GM23338 (cell line): ENCODE data around the gene OSER1. TPM values are rescaled to one million over a fixed set of nuclear protein-coding genes. Genes with fewer than 3 reads are reported as not detected.

Experiments
- ATAC-seq: fragments of 200-7000 bp; cut with Tn5 transposase; 3 replicates; pipeline ENCODE4 v1.9.1; 2020
- DNase-seq: peaks from one replicate; pipeline ENCODE4 v3.0.0-alpha.2; 2015; ENCODE audit warnings: low spot score
- H2AFZ ChIP-seq: fragments of 200-600 bp; sonication (generic); 2 replicates; pipeline ENCODE4 v1.8.0; 2016; ENCODE audit warnings: antibody characterized with exemption, mild to moderate bottlenecking, moderate library complexity
- H3F3A ChIP-seq: fragments of 200-600 bp; sonication (generic); replicated peaks from 2 replicates; pipeline ENCODE4 v1.8.0; 2017; ENCODE audit warnings: antibody characterized with exemption, mixed run types, low read depth
- H3K27ac ChIP-seq: fragments of 200-600 bp; sonication (generic); 2 replicates; pipeline ENCODE4 v1.6.1; 2016; ENCODE audit warnings: low read depth
- H3K27me3 ChIP-seq: fragments of 200-600 bp; sonication (generic); 2 replicates; pipeline ENCODE4 v1.8.0; 2016; ENCODE audit warnings: mild to moderate bottlenecking, mixed run types, moderate library complexity; ENCODE audit not compliant: insufficient read depth
- H3K36me3 ChIP-seq: fragments of 200-600 bp; sonication (generic); 2 replicates; pipeline ENCODE4 v1.8.0; 2016; ENCODE audit warnings: mild to moderate bottlenecking; ENCODE audit not compliant: insufficient read depth
- H3K4me1 ChIP-seq: fragments of 200-600 bp; sonication (generic); 2 replicates; pipeline ENCODE4 v1.8.0; 2016; ENCODE audit warnings: mild to moderate bottlenecking, moderate library complexity; ENCODE audit not compliant: insufficient read depth
- H3K4me2 ChIP-seq: fragments of 200-600 bp; sonication (generic); 2 replicates; pipeline ENCODE4 v1.7.1; 2017; ENCODE audit warnings: mixed run types
- H3K4me3 ChIP-seq: fragments of 200-600 bp; sonication (generic); 2 replicates; pipeline ENCODE4 v1.6.1; 2016; ENCODE audit warnings: mixed run types
- H3K79me2 ChIP-seq: fragments of 200-600 bp; sonication (generic); replicated peaks from 2 replicates; pipeline ENCODE4 v1.8.0; 2017; ENCODE audit warnings: mild to moderate bottlenecking; ENCODE audit not compliant: insufficient read depth
- H3K9me2 ChIP-seq: fragments of 200-600 bp; sonication (generic); 2 replicates; pipeline ENCODE4 v1.8.0; 2017; ENCODE audit not compliant: insufficient read depth
- H4K20me1 ChIP-seq: fragments of 200-600 bp; sonication (generic); replicated peaks from 2 replicates; pipeline ENCODE4 v1.8.0; 2017; ENCODE audit warnings: mild to moderate bottlenecking; ENCODE audit not compliant: insufficient read depth
- H3K27ac Mint-ChIP-seq: 2 replicates; pipeline ENCODE4 v1.8.0; 2020; ENCODE audit warnings: inconsistent platforms, mild to moderate bottlenecking, moderate library complexity, mixed read lengths
- H3K27me3 Mint-ChIP-seq: 3 replicates; pipeline ENCODE4 v1.8.0; 2022; ENCODE audit warnings: low read depth, mild to moderate bottlenecking, moderate library complexity, mixed read lengths, inconsistent platforms; ENCODE audit not compliant: insufficient read depth, poor library complexity
- H3K36me3 Mint-ChIP-seq: 3 replicates; pipeline ENCODE4 v1.8.0; 2021; ENCODE audit warnings: low read depth, mild to moderate bottlenecking, inconsistent platforms, moderate library complexity, mixed read lengths
- H3K4me1 Mint-ChIP-seq: 3 replicates; pipeline ENCODE4 v1.8.0; 2020; ENCODE audit warnings: mild to moderate bottlenecking, inconsistent platforms, mixed read lengths
- H3K4me3 Mint-ChIP-seq: 3 replicates; pipeline ENCODE4 v1.8.0; 2021; ENCODE audit warnings: moderate library complexity, mild to moderate bottlenecking, inconsistent platforms, mixed read lengths
- H3K9me3 Mint-ChIP-seq: 3 replicates; pipeline ENCODE4 v1.8.0; 2020; ENCODE audit warnings: moderate library complexity, mild to moderate bottlenecking, inconsistent platforms, mixed read lengths
- CREB1 ChIP-seq: fragments of 250-450 bp; sonication (Bioruptor Pico); IDR thresholded peaks from 2 replicates; pipeline ENCODE4 v1.5.0; 2020; ENCODE audit warnings: low read depth, mild to moderate bottlenecking, moderate library complexity
- EZH2 ChIP-seq: fragments of 200-600 bp; sonication (generic); IDR thresholded peaks from one replicate; pipeline ENCODE4 v1.8.0; 2017; ENCODE audit warnings: antibody characterized with exemption, mild to moderate bottlenecking, low read depth; ENCODE audit not compliant: unreplicated experiment
- EZH2phosphoT487 ChIP-seq: fragments of 200-600 bp; sonication (generic); IDR thresholded peaks from one replicate; pipeline ENCODE4 v1.8.1; 2018; ENCODE audit warnings: antibody characterized with exemption; ENCODE audit not compliant: unreplicated experiment
- NANOG ChIP-seq: IDR thresholded peaks from 2 replicates; pipeline ENCODE4 v1.6.1; 2016; ENCODE audit warnings: antibody characterized with exemption, borderline replicate concordance
- STAT1 ChIP-seq: IDR thresholded peaks from one replicate; pipeline ENCODE4 v1.6.1; 2016; ENCODE audit warnings: antibody characterized with exemption; ENCODE audit not compliant: unreplicated experiment
- ZNF331 ChIP-seq: fragments of 250-450 bp; sonication (Bioruptor Pico); IDR thresholded peaks from 2 replicates; pipeline ENCODE4 v1.5.0; 2020; ENCODE audit warnings: low read depth, mild to moderate bottlenecking, moderate library complexity
- polyA plus RNA-seq: library from polyadenylated mRNA; unstranded; fragments of >200 nt; fragmentation: Nextera tagmentation; extraction: Ambion mirVana; gene quantifications from 2 replicates; pipeline ENCODE4 v1.2.1, GENCODE V29; 2016
- total RNA-seq: library from RNA; depleted of rRNA; stranded (reverse); fragments of >200 nt; shearing (Covaris generic); gene quantifications from 2 replicates; pipeline ENCODE4 v1.2.3, GENCODE V29; 2014
- TF ChIP-seq, protein P1 (sequence below): IDR thresholded peaks from 2 replicates; pipeline ENCODE4 v1.6.1; 2016; ENCODE audit warnings: antibody characterized with exemption
- TF ChIP-seq, protein P2 (sequence below), 2 experiments: fragments of 200-600 bp in 1 of 2; sonication (generic) in 1 of 2; conservative IDR thresholded peaks; 2 replicates each; pipeline versions ENCODE4 v1.5.1 to v1.6.1; 2016 to 2017; ENCODE audit warnings: antibody characterized with exemption in 2 of 2, low read depth in 2 of 2, mild to moderate bottlenecking in 2 of 2, moderate library complexity in 1 of 2

The OSER1 gene
- total and polyA plus RNA-seq, 2 experiments from 2014 or later: 25.2 to 31.1 TPM

GRCh38 chr20:44235702-44236101, 25.1 kb upstream of the OSER1 start:
- Histone ChIP-seq H3K4me2 (no peak overlapping the region), H3K9me2 (no peaks in the 10 kb centered on the region; the same call in 1 of the 2 replicates), H3K4me1 (peaks cover 10% of the 10 kb centered on the region), H3K27me3 (no peaks in the 10 kb centered on the region), H3K79me2 (no peaks in the 10 kb centered on the region), H3K27ac (no peak overlapping the region), H4K20me1 (no peaks in the 10 kb centered on the region), H3K36me3 (no peaks in the 10 kb centered on the region), H2AFZ (no peak overlapping the region), H3F3A (no peaks in the 10 kb centered on the region), H3K4me3 (no peak overlapping the region)
- peaks cover 17% of the 10 kb centered on the region for H3K4me1 Mint-ChIP-seq
- TF ChIP-seq CREB1 (CRISPR knock-in tag) (no peak), NANOG (no peak), STAT1 (no peak)
- ATAC-seq (no peak), DNase-seq (no peak)
- H3K4me3 Mint-ChIP-seq: no peak overlapping the region
- peaks cover 3% of the 10 kb centered on the region; the same call in 2 of the 3 replicates for H3K9me3 Mint-ChIP-seq
- H3K27ac Mint-ChIP-seq: no peak overlapping the region
- no peaks in the 10 kb centered on the region; the same call in 2 of the 3 replicates for H3K36me3 Mint-ChIP-seq
- H3K27me3 Mint-ChIP-seq: peaks cover 8% of the 10 kb centered on the region

DNA sequence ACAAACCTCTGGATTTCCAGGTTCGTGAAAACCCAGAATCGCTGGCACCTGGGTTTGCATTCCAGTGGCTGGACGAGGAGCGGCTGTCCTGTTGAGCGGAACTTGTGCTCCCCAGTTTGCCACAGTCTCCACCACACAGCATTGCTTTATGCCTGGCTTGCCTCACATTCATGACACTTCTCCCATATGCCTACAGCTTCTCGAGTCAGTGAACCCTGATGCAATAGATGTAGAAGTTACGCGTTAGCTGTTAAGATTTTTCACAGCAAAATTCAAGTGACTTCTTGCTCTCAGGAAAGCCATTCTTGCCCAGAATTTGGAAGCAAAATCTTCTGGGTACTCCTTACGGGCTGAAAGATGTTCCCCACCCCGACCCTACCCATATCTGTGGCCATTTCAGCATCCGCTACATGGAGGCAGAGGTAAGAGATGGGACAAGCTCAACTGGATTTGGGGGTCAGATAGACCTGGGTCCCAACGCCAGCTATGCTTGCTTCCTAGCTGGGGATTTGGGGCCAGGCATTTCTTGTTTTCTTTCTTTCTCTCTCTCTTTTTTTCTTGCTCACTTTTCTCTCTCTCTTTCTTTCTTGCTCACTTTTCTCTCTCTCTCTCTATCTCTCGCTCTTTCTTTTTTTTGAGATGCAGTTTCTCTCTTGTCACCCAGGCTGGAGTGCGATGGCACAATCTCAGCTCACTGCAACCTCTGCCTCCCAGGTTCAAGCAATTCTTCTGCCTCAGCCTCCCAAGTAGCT, 24.2 kb upstream of the OSER1 start:
- Histone ChIP-seq H3K36me3 (no peaks in the 10 kb centered on the region), H3K79me2 (no peaks in the 10 kb centered on the region), H3K4me3 (no peak overlapping the region), H3K27ac (0 out of 2 replicates have a peak overlapping the region, but pooled peaks have one; percentile 20), H2AFZ (peak overlapping the region; percentile 76; the same call in 1 of the 2 replicates), H3F3A (no peaks in the 10 kb centered on the region), H3K27me3 (no peaks in the 10 kb centered on the region), H4K20me1 (no peaks in the 10 kb centered on the region), H3K9me2 (no peaks in the 10 kb centered on the region; the same call in 1 of the 2 replicates), H3K4me2 (no peak overlapping the region), H3K4me1 (peaks cover 10% of the 10 kb centered on the region)
- peaks cover 17% of the 10 kb centered on the region for H3K4me1 Mint-ChIP-seq
- H3K9me3 Mint-ChIP-seq: peaks cover 3% of the 10 kb centered on the region; the same call in 2 of the 3 replicates
- peaks cover 8% of the 10 kb centered on the region for H3K27me3 Mint-ChIP-seq
- H3K27ac Mint-ChIP-seq: peak overlapping the region; percentile 54
- no peaks in the 10 kb centered on the region; the same call in 2 of the 3 replicates for H3K36me3 Mint-ChIP-seq
- H3K4me3 Mint-ChIP-seq: no peak overlapping the region; the same call in 2 of the 3 replicates
- DNase-seq: no peak
- TF ChIP-seq, protein P1, sequence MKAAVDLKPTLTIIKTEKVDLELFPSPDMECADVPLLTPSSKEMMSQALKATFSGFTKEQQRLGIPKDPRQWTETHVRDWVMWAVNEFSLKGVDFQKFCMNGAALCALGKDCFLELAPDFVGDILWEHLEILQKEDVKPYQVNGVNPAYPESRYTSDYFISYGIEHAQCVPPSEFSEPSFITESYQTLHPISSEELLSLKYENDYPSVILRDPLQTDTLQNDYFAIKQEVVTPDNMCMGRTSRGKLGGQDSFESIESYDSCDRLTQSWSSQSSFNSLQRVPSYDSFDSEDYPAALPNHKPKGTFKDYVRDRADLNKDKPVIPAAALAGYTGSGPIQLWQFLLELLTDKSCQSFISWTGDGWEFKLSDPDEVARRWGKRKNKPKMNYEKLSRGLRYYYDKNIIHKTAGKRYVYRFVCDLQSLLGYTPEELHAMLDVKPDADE: no peak
- TF ChIP-seq EZH2phosphoT487: no peak
- TF ChIP-seq, protein P2, sequence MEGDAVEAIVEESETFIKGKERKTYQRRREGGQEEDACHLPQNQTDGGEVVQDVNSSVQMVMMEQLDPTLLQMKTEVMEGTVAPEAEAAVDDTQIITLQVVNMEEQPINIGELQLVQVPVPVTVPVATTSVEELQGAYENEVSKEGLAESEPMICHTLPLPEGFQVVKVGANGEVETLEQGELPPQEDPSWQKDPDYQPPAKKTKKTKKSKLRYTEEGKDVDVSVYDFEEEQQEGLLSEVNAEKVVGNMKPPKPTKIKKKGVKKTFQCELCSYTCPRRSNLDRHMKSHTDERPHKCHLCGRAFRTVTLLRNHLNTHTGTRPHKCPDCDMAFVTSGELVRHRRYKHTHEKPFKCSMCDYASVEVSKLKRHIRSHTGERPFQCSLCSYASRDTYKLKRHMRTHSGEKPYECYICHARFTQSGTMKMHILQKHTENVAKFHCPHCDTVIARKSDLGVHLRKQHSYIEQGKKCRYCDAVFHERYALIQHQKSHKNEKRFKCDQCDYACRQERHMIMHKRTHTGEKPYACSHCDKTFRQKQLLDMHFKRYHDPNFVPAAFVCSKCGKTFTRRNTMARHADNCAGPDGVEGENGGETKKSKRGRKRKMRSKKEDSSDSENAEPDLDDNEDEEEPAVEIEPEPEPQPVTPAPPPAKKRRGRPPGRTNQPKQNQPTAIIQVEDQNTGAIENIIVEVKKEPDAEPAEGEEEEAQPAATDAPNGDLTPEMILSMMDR (conservative IDR thresholded peaks at IDR 0.05; ENCODE audit: low read depth in 2 of 2): no peak
- no peak for TF ChIP-seq EZH2
- no peak for TF ChIP-seq ZNF331
- no peak for TF ChIP-seq NANOG
- ATAC-seq: no peak
